ENCODE measurements around the gene CCL11. TPM values are rescaled to one million over a fixed set of nuclear protein-coding genes. Genes with fewer than 3 reads are reported as not detected.

The CCL11 gene
- total RNA-seq, 2 donors from 2014 or later: 0.75 to 1.6 TPM

- H3K9me3 ChIP-seq: no peaks in the 10 kb centered on the region
- peaks cover 0 to 47% of the 10 kb centered on the region in 2 donors for H3K4me1 ChIP-seq
- H3K36me3 ChIP-seq: no peaks in the 10 kb centered on the region
- no peak for DNase-seq (ENCODE audit: low spot score)
- TF ChIP-seq, protein P1, sequence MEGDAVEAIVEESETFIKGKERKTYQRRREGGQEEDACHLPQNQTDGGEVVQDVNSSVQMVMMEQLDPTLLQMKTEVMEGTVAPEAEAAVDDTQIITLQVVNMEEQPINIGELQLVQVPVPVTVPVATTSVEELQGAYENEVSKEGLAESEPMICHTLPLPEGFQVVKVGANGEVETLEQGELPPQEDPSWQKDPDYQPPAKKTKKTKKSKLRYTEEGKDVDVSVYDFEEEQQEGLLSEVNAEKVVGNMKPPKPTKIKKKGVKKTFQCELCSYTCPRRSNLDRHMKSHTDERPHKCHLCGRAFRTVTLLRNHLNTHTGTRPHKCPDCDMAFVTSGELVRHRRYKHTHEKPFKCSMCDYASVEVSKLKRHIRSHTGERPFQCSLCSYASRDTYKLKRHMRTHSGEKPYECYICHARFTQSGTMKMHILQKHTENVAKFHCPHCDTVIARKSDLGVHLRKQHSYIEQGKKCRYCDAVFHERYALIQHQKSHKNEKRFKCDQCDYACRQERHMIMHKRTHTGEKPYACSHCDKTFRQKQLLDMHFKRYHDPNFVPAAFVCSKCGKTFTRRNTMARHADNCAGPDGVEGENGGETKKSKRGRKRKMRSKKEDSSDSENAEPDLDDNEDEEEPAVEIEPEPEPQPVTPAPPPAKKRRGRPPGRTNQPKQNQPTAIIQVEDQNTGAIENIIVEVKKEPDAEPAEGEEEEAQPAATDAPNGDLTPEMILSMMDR (IDR thresholded peaks at IDR 0.05): no peak
- no peak overlapping the region for H3K4me3 ChIP-seq
- H3K27me3 ChIP-seq: no peaks in the 10 kb centered on the region
- H3K27ac ChIP-seq: no peak overlapping the region
Measured at GRCh38 chr17:34257986-34258326, 27.6 kb upstream of the CCL11 start.

- no peak overlapping the region for H3K27ac ChIP-seq
- H3K36me3 ChIP-seq: no peaks in the 10 kb centered on the region
- H3K27me3 ChIP-seq: no peaks in the 10 kb centered on the region
- no peak overlapping the region for H3K4me3 ChIP-seq
- no peaks in the 10 kb centered on the region for H3K9me3 ChIP-seq
- peaks cover 0 to 35% of the 10 kb centered on the region in 2 donors for H3K4me1 ChIP-seq
- TF ChIP-seq, protein P1 (IDR thresholded peaks at IDR 0.05): no peak
- DNase-seq (ENCODE audit: low spot score): no peak
Measured at GRCh38 chr17:34259146-34259545, 26.4 kb upstream of the CCL11 start.

DNA sequence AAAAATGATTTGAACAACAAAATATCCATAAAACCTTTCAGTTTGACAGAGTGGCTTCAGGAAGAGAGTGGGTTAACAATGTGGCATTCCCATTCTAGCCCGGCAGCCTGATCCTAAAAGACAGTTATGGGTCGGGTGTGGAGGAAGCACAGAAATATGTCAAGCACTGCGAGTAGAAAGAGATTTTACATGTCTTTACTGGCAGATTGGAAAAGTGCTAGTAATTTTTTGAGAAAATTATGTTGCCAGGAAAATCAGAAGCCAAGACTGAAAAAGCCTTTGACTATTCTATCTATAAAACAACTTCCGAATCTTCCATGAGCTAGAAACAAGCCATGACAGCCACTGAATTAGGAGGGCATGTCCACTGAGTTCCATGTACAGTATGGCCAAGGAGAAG, 24.7 kb upstream of the CCL11 start:
- Histone ChIP-seq H3K9me3 (no peaks in the 10 kb centered on the region), H3K27me3 (no peaks in the 10 kb centered on the region), H3K4me1 (peaks cover 0 to 18% of the 10 kb centered on the region in 2 donors), H3K27ac (no peak overlapping the region), H3K4me3 (no peak overlapping the region), H3K36me3 (no peaks in the 10 kb centered on the region)
- TF ChIP-seq, protein P1 (IDR thresholded peaks at IDR 0.05): no peak
- DNase-seq (ENCODE audit: low spot score): no peak

DNA sequence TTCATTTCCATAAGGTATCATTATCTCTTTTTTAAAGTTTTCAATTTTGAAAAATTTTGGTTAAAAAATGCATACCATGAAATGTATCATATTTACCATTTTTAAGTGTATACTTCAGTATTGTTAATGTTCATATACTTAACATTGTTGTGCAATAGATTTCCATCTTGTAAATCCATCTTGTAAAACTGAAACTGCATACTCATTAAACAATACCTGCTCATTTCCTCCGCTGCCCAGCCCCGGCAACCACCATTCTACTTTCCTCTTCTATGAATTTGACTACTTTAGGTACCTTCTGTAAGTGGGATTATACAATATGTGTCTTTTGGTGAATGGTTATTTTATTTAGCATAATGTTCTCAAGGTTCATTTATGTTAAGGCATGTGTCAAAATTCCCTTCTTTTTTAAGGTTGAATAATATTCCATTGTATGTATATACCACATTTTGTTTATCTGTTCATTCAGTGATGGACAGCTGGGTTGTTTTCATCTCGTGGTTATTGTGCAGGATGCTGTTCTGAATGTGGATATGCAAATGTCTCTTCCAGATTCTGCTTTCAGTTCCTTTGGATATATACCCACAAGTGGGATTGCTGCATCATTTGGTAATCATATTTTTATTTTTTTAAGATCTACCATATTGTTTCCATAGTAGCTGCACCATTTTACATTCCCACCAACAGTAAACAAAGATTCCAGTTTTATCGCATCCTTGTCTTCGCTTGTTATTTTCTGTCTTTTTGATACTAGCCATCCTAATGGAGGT, 23.8 kb upstream of the CCL11 start:
- TF ChIP-seq, protein P1 (IDR thresholded peaks at IDR 0.05): no peak

GRCh38 chr17:34265711-34266110, 19.8 kb upstream of the CCL11 start:
- TF ChIP-seq, protein P1 (IDR thresholded peaks at IDR 0.05): no peak
- DNase-seq (ENCODE audit: low spot score): no peak
- no peaks in the 10 kb centered on the region for H3K27me3 ChIP-seq
- no peaks in the 10 kb centered on the region for H3K9me3 ChIP-seq
- no peak overlapping the region for H3K4me3 ChIP-seq
- H3K27ac ChIP-seq: no peak overlapping the region
- H3K4me1 ChIP-seq: no peaks in the 10 kb centered on the region
- H3K36me3 ChIP-seq: no peaks in the 10 kb centered on the region

More for the DNA sequence above, 23.8 kb upstream of the CCL11 start:
- Histone ChIP-seq H3K27ac (no peak overlapping the region), H3K4me1 (peaks cover 0 to 9% of the 10 kb centered on the region in 2 donors), H3K9me3 (no peaks in the 10 kb centered on the region), H3K36me3 (no peaks in the 10 kb centered on the region), H3K27me3 (no peaks in the 10 kb centered on the region), H3K4me3 (no peak overlapping the region)
- no peak for DNase-seq (ENCODE audit: low spot score)

- Histone ChIP-seq H3K4me3 (no peak within 1 kb of the TSS), H3K4me1 (no peaks in the 10 kb centered on the region), H3K36me3 (no peaks in the 10 kb centered on the region), H3K27ac (no peak within 1 kb of the TSS), H3K9me3 (no peaks in the 10 kb centered on the region), H3K27me3 (no peaks in the 10 kb centered on the region)
- DNase-seq (ENCODE audit: low spot score): no peak
- TF ChIP-seq, protein P1 (IDR thresholded peaks at IDR 0.05): no peak
Measured at GRCh38 chr17:34269969-34270368, 15.6 kb upstream of the CCL11 start, which contains the start of gene CCL7. TSS of gene CCL7 (plus strand) at chr17:34270221. CDS start at chr17:34270291, 70 bp downstream.

Data from right atrium auricular region (tissue), 2 donors.